ENCODE results near the gene CD74. TPM values are rescaled to one million over a fixed set of nuclear protein-coding genes. Genes with fewer than 3 reads are reported as not detected.
"Not testable (repeated sequence)": the region's sequence is repeated elsewhere in the genome, so short reads cannot be mapped to it uniquely, and the experiment has no call there.

Gene CD74
- polyA plus RNA-seq: 100 to 1,000 TPM; 118 to 518 (median 210) TPM

- H3K27ac ChIP-seq (ENCODE audit: low read depth, low read length): no peak within 1 kb of the TSS
- 8 to 18% (median 9%) methylated on average over 20 of the region's 20 CpGs for WGBS, 3 donors
These were observed at the start of gene CD74 for GRCh38 chr5:150412319-150413175. CD74 (minus strand) TSS chr5:150412910; CDS start chr5:150412749, 161 bp downstream.

DNA sequence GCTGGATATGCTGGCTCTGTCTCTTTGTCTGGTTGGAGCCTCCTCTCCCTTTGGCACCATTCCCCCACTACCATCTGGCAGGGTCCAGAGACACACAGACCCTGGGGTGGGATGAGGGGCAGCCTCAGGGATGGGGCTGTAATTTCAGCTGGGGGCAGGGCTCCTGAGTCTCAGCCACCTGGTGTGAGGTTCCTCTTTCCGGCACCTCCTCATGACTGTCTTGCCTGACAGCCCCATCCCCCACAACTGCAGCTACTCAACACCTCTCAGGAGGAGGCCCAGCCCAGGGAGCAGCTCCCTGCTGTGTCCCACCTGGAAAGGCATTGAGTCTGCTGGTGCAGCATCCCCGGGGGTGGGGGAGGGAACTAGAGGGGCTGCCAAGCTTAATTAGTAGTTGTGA lies 48.5 kb upstream of the CD74 start:
- H3K27ac ChIP-seq (ENCODE audit: low read depth, low read length): no peak overlapping the region
- 41 to 61% (median 54%) methylated on average over 2 of the region's 2 CpGs for WGBS, 3 donors

GRCh38 chr5:150460781-150461180 lies 48.1 kb upstream of the CD74 start:
- WGBS, 3 donors: 56 to 78% (median 58%) methylated on average over 2 of the region's 2 CpGs
- H3K27ac ChIP-seq (ENCODE audit: low read depth, low read length): no peak overlapping the region

DNA sequence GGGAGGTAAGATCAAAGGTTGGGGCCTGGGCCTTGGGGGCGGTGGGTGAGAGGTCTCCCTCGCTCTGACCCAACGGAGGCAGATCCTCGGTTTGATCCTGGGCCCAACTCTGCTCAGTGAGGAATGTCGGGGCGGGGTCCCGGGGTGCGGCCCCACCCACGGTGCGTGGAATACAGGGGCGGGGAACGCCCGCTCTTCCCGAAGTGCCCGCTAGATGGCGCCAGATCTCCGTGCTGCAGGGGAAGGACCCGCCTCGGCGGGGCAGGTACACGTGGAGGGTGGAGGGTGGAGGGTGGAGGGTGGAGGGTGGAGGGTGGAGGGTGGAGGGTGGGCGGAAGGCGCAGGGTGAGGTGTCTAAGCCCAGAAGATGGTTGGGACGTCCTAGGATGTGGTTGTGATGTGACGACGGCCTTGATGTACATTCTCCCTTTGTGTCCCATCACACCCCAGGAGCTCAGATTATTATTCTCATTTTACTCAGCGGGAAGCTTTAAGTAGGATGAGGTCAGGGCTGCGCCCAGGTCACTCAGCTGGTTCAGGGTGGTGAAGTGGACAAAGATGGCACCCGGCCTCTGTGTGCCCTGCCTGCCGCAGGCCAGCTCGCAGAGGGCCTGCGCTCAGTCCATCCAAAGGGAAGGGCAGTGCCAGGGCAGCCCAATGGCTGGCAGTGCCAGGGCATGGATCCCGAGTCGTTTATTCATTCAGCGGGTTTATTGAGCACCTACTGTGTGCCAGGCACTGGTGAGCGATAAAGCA lies 46.3 kb upstream of the CD74 start:
- H3K27ac ChIP-seq (ENCODE audit: low read depth, low read length): no peak overlapping the region
- WGBS, 3 donors: 20 to 21% (median 21%) methylated on average over 36 of the region's 36 CpGs

DNA sequence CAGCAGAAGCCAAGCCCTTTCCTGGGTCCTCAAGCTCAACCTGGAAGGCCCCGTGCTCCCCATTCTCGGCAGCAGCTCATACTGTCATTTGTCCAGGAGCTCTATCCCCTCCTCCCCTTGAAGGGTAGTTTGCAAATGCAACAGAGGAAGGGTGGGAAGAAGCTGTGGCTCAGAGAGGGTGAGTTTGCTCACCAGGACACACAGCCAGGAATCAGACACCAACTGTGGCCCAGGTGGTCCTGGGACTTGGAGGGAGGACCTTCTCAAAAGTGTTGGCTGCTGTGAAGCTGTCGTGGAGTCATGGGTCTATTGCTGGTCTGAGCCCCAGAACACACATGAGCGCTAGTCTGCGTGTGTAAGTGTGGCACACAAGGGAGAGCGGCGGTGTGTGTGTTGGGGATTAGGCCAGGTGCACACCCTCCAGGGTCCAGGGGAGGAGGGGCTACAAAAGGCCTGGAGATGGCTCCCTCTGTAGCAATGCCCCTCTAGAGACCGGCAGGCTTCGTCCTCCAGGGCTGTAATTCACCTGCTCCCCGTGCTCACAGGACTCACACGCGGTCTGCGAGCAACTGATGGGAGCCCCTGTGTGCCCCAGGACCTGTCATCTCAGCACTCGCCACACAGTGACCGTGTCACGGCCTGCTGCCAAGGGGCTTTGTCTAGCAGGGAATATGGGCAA lies 45.0 kb upstream of the CD74 start:
- 83 to 85% (median 85%) methylated on average over 16 of the region's 16 CpGs for WGBS, 3 donors
- no peak overlapping the region for H3K27ac ChIP-seq (ENCODE audit: low read depth, low read length)

- WGBS, 3 donors: 32 to 66% (median 35%) methylated on average over 6 of the region's 6 CpGs
- H3K27ac ChIP-seq (ENCODE audit: low read depth, low read length): no peak overlapping the region
These were observed 44.4 kb upstream of the CD74 start for GRCh38 chr5:150457121-150457520.

GRCh38 chr5:150454492-150455229 lies 42.0 kb upstream of the CD74 start:
- 55 to 80% (median 66%) methylated on average over 9 of the region's 9 CpGs for WGBS, 3 donors
- H3K27ac ChIP-seq (ENCODE audit: low read depth, low read length): no peak overlapping the region

GRCh38 chr5:150454027-150454426 lies 41.3 kb upstream of the CD74 start:
- WGBS, 3 donors: 27 to 66% (median 31%) methylated on average over 7 to 8 of the region's 8 CpGs
- not testable (repeated sequence) for H3K27ac ChIP-seq (ENCODE audit: low read depth, low read length)

DNA sequence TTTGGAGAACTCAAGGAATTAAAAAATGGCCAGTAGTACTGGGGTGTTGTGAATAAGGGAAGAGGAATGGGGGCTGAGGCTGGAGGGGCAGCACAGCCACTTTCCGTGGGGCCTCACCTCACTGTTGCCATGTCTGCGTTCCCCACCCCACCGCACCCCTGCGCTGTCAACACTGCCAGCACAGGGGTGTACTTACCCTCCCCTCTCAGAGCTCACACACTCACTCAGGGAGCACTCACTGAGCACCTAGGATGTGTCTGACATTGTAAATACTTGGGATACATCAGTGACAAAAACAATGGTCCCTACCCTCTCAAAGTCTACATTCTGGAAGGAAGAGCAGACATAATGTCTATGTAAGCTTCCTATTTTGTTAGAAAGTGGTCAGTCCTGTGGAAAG lies 40.2 kb upstream of the CD74 start:
- WGBS, 3 donors: 82 to 92% (median 86%) methylated on average over 4 of the region's 4 CpGs
- no peak overlapping the region for H3K27ac ChIP-seq (ENCODE audit: low read depth, low read length)

DNA sequence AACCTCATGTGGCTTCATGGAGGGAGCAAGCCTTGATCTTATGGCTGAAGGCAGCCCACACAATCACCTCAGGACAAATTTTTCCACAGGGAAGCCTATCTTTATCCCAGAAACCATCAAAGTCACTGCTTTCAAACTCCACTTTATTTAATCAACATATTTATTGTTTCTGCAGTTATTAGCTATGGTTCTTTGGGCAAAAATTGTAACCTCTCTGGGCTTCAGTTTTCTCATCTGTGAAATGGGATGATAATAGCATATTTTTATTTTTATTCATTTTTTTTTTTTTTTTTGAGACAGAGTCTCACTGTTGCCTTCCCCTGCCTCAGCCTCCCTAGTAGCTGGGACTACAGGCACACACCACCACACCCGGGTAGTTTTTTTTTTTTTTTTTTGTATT lies 38.9 kb upstream of the CD74 start:
- WGBS, 3 donors: 75 to 100% (median 89%) methylated on average over 1 of the region's 1 CpG
- H3K27ac ChIP-seq (ENCODE audit: low read depth, low read length): no peak overlapping the region

DNA sequence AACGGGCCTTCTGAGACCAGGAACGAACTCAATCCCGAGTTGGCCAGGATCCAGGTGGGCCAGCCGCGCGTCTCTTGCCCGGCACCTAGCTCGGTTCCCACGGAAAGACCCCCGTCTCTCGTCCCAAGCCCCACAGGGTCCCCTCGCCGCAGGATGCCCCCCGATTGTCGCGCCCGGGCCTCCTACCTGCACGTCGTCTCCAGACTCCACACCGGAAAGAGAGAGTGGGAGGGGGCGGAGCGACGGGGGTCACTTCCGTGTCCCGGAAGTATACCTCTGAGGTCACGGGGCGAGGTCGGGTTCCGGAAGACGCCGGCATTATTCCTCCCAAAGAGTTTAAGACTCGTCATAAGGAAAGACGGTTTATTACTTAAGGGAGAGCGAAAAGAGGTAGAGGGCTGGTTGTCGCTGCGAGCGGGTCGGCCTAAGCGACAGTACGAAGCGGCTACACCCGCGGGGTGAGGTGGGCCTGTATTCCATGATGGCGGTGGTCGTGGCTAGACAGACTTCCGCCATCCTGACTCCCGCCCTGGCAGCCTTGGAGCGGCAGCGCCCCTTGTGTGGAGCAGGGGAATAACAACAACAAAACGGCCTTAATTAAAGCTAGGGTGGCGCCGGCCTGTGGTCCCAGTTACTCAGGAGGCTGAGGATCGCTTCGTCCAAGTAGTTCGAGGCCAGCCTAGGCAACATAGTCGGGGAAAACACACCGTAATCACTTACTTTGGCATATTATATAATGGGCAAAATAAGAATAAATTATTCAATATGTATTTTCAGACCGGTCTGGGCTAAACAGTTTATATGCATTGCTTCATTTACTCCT lies 37.0 kb upstream of the CD74 start, which contains the start of gene RPS14:
Gene RPS14, minus strand, starts transcription at position 223 of the 823 bp plus-strand sequence. CDS start 2,006 bp downstream, outside the sequence.
- 3 to 4% (median 3%) methylated on average over 58 of the region's 58 CpGs for WGBS, 3 donors
- peak within 1 kb of the TSS; percentile 81 for H3K27ac ChIP-seq (ENCODE audit: low read depth, low read length)

GRCh38 chr5:150448952-150449516 lies 36.3 kb upstream of the CD74 start:
- H3K27ac ChIP-seq (ENCODE audit: low read depth, low read length): no peak overlapping the region
- WGBS, 3 donors: 0% methylated on average over 31 of the region's 31 CpGs

- 17 to 27% (median 20%) methylated on average over 4 of the region's 4 CpGs for WGBS, 3 donors
- no peak overlapping the region for H3K27ac ChIP-seq (ENCODE audit: low read depth, low read length)
These were observed 35.6 kb upstream of the CD74 start for GRCh38 chr5:150448334-150448733.

- H3K27ac ChIP-seq (ENCODE audit: low read depth, low read length): no peak overlapping the region
- 87 to 93% (median 90%) methylated on average over 6 of the region's 6 CpGs for WGBS, 3 donors
These were observed 34.5 kb upstream of the CD74 start for GRCh38 chr5:150447188-150447587.

- WGBS, 3 donors: 86 to 89% (median 88%) methylated on average over 6 of the region's 6 CpGs
- no peak overlapping the region for H3K27ac ChIP-seq (ENCODE audit: low read depth, low read length)
These were observed 33.9 kb upstream of the CD74 start for GRCh38 chr5:150446583-150446982.

DNA sequence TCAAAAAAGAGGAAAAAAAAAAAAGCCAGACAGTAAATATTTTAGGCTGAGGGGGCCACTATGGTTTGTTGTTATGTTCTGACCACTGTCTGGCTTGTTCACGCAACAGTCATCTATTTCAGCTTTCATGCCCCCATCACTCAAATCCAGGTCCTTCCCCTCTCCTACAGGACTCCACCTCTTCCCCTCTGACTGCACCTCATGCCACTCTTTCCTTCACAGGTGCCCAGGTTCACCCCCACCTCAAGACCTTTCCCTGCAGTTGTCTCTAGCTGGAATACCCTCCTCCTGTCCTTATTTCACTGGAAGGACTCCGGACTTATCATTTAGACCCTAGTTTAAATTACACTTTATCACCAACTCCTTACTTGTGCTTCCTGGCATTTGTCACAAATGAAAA lies 33.4 kb upstream of the CD74 start:
- 80 to 90% (median 87%) methylated on average over 2 of the region's 2 CpGs for WGBS, 3 donors
- no peak overlapping the region for H3K27ac ChIP-seq (ENCODE audit: low read depth, low read length)

- H3K27ac ChIP-seq (ENCODE audit: low read depth, low read length): no peak overlapping the region
- WGBS, 3 donors: 84 to 88% (median 86%) methylated on average over 9 of the region's 9 CpGs
These were observed 32.1 kb upstream of the CD74 start for GRCh38 chr5:150444770-150445169.
